ENCODE measurements around the gene PLCH2. TPM values are rescaled to one million over a fixed set of nuclear protein-coding genes. Genes with fewer than 3 reads are reported as not detected.

PLCH2 gene
- total and polyA plus RNA-seq, 4 donors = 0.33 to 1.3 (median 1.0) TPM; not detected in 1

- Histone ChIP-seq H3K9me3 (ENCODE audit: control insufficient read depth in 4 of 4, low read length in 3 of 4) (no peaks in the 10 kb centered on the region), H3K27me3 (ENCODE audit: control insufficient read depth in 4 of 4, insufficient read depth in 4 of 4, low read length in 3 of 4) (no peaks in the 10 kb centered on the region), H3K4me3 (ENCODE audit: low read depth in 1 of 3, low read length in 3 of 3) (no peak overlapping the region), H3K36me3 (ENCODE audit: control insufficient read depth in 4 of 4, insufficient read depth in 3 of 4, low read depth in 1 of 4, low read length in 3 of 4) (no peaks in the 10 kb centered on the region), H3K9ac (ENCODE audit: low read depth in 1 of 2, low read length in 2 of 2) (no peak overlapping the region), H3K4me1 (ENCODE audit: control insufficient read depth in 4 of 4, insufficient read depth in 4 of 4, low read length in 3 of 4) (peaks cover 0 to 22% (median 10%) of the 10 kb centered on the region in 4 donors), H3K27ac (ENCODE audit: low read depth in 1 of 2, low read length in 2 of 2) (no peak overlapping the region)
- no peak for DNase-seq (ENCODE audit: low spot score)
- no peak for TF ChIP-seq ZBTB33 (IDR thresholded peaks at IDR 0.05)
- no peak for TF ChIP-seq FOXA1 (IDR thresholded peaks at IDR 0.05)
- no peak for TF ChIP-seq FOXA2 (IDR thresholded peaks at IDR 0.05)
- no peak for TF ChIP-seq YY1 (IDR thresholded peaks at IDR 0.05)
- TF ChIP-seq RAD21 (IDR thresholded peaks at IDR 0.05) = no peak
- TF ChIP-seq ATF3 (IDR thresholded peaks at IDR 0.05) = no peak
- TF ChIP-seq EGR1 (IDR thresholded peaks at IDR 0.05; ENCODE audit: low read depth in 2 of 2) = no peak
- TF ChIP-seq SP1 (IDR thresholded peaks at IDR 0.05) = no peak
- no peak for TF ChIP-seq HNF4G (IDR thresholded peaks at IDR 0.05)
- TF ChIP-seq NR2F2 (IDR thresholded peaks at IDR 0.05) = no peak
- 72% methylated on average over 25 of the region's 25 CpGs for WGBS
Measured at GRCh38 chr1:2541619-2542245, 65.6 kb downstream of the PLCH2 start.

- no peaks in the 10 kb centered on the region for H3K36me3 ChIP-seq (ENCODE audit: control insufficient read depth in 4 of 4, insufficient read depth in 3 of 4, low read depth in 1 of 4, low read length in 3 of 4)
- H3K9me3 ChIP-seq (ENCODE audit: control insufficient read depth in 4 of 4, low read length in 3 of 4) = no peaks in the 10 kb centered on the region
- no peak overlapping the region for H3K27ac ChIP-seq (ENCODE audit: low read depth in 1 of 2, low read length in 2 of 2)
- no peak for DNase-seq (ENCODE audit: low spot score)
- TF ChIP-seq EGR1 (IDR thresholded peaks at IDR 0.05; ENCODE audit: low read depth in 2 of 2) = no peak
- no peak for TF ChIP-seq FOXA2 (IDR thresholded peaks at IDR 0.05)
- TF ChIP-seq JUND (IDR thresholded peaks at IDR 0.05) = no peak
- no peak for TF ChIP-seq CTCF (IDR thresholded peaks at IDR 0.05; ENCODE audit: low read depth, low read length, missing input control)
- no peak for TF ChIP-seq RAD21 (IDR thresholded peaks at IDR 0.05)
- no peak for TF ChIP-seq SP1 (IDR thresholded peaks at IDR 0.05)
- no peak for TF ChIP-seq NR2F2 (IDR thresholded peaks at IDR 0.05)
- no peak for TF ChIP-seq REST (IDR thresholded peaks at IDR 0.05)
- no peak for TF ChIP-seq HNF4A (conservative IDR thresholded peaks at IDR 0.05)
- no peak for TF ChIP-seq ATF3 (IDR thresholded peaks at IDR 0.05)
- TF ChIP-seq GABPA (IDR thresholded peaks at IDR 0.05 in 1 of 2, conservative IDR thresholded peaks at IDR 0.05 in 1 of 2) = no peak
- no peak for TF ChIP-seq YY1 (IDR thresholded peaks at IDR 0.05)
- no peak for TF ChIP-seq RXRA (IDR thresholded peaks at IDR 0.05)
- TF ChIP-seq TAF1 (conservative IDR thresholded peaks at IDR 0.05) = no peak
- no peak for TF ChIP-seq MAX (IDR thresholded peaks at IDR 0.05)
- TF ChIP-seq FOXA1 (IDR thresholded peaks at IDR 0.05) = no peak
- TF ChIP-seq ZBTB33 (IDR thresholded peaks at IDR 0.05) = no peak
- no peak for TF ChIP-seq HNF4G (IDR thresholded peaks at IDR 0.05)
- H3K4me3 ChIP-seq (ENCODE audit: low read depth in 1 of 3, low read length in 3 of 3) = no peak overlapping the region
- peaks cover 4 to 29% (median 15%) of the 10 kb centered on the region in 4 donors for H3K4me1 ChIP-seq (ENCODE audit: control insufficient read depth in 4 of 4, insufficient read depth in 4 of 4, low read length in 3 of 4)
- no peak overlapping the region for H3K9ac ChIP-seq (ENCODE audit: low read depth in 1 of 2, low read length in 2 of 2)
- H3K27me3 ChIP-seq (ENCODE audit: control insufficient read depth in 4 of 4, insufficient read depth in 4 of 4, low read length in 3 of 4) = no peaks in the 10 kb centered on the region
- 80% methylated on average over 11 of the region's 11 CpGs for WGBS
Measured at GRCh38 chr1:2542246-2542915, 66.3 kb downstream of the PLCH2 start.

Measured in liver (tissue), 9 donors.